Psoas muscle (tissue), 8 donors: ENCODE data around the gene MBD3. TPM values are rescaled to one million over a fixed set of nuclear protein-coding genes. Genes with fewer than 3 reads are reported as not detected.
A peak's percentile ranks its signal among the peaks of the same experiment; 100 is the strongest.

Experiments used
- ATAC-seq, 4 donors: fragments of 200-7000 bp; cut with Tn5 transposase; one replicate each; pipeline ENCODE4 v1.9.1; 2020; ENCODE audit warnings: moderate library complexity in 3 of 4, mild to moderate bottlenecking in 2 of 4
- DNase-seq, 2 donors: peaks; one replicate each; pipeline ENCODE4 v3.0.0-alpha.2; 2020
- H3K27ac ChIP-seq: fragments of 200-600 bp; one replicate; pipeline ENCODE4 v1.8.0; 2022
- H3K27me3 ChIP-seq, 3 donors: fragments of 200-600 bp in 1 of 3; one replicate each; pipeline versions ENCODE4 v1.6.1 to v1.8.0; 2013 to 2022; ENCODE audit warnings: low read length in 2 of 3, mild to moderate bottlenecking in 2 of 3, moderate library complexity in 1 of 3; ENCODE audit not compliant: insufficient read depth in 3 of 3
- H3K36me3 ChIP-seq, 2 donors: fragments of 200-600 bp in 1 of 2; one replicate each; pipeline versions ENCODE4 v1.6.1 to v1.8.0; 2013 to 2022; ENCODE audit warnings: low read depth in 1 of 2, mild to moderate bottlenecking in 1 of 2, moderate library complexity in 1 of 2; ENCODE audit not compliant: insufficient read depth in 1 of 2
- H3K4me1 ChIP-seq: fragments of 200-600 bp; one replicate; pipeline ENCODE4 v1.8.0; 2022
- H3K4me3 ChIP-seq: fragments of 200-600 bp; one replicate; pipeline ENCODE4 v1.8.0; 2022; ENCODE audit warnings: mild to moderate bottlenecking
- H3K9me3 ChIP-seq: fragments of 200-600 bp; one replicate; pipeline ENCODE4 v1.8.0; 2022
- CTCF ChIP-seq: fragments of 200-600 bp; IDR thresholded peaks from one replicate; pipeline ENCODE4 v1.8.0; 2022; ENCODE audit warnings: antibody characterized with exemption
- WGBS, 3 donors: extraction: QIAGEN DNeasy Blood & Tissue Kit; methylation state at CpG; one replicate each; pipeline versions ENCODE4 v1.1.6 to v1.1.7; 2013; 5-methylcytosine and 5-hydroxymethylcytosine counted together
- intact Hi-C, 2 donors: fragments of 100-400 bp; cut with DNase I; formaldehyde crosslinking; loops; one replicate each; pipeline versions ENCODE4 v1.11.0 to v1.14.2; 2022
- polyA plus RNA-seq, 3 donors: library from polyadenylated mRNA; stranded (reverse); fragments of 200-250 nt; gene quantifications; one replicate each; pipeline ENCODE4 v1.2.3, GENCODE V29; 2013
- total RNA-seq, 4 donors: library from RNA; stranded (reverse); fragmentation: NEBNext Ultra II Directional in 2 of 4; extraction: Animal tissue kit (Norgen Biotek cat#: 25700) in 2 of 4; gene quantifications; one replicate each; pipeline versions ENCODE4 v1.2.1 to v1.2.4, GENCODE V29; 2021 to 2023
- donor health status: healthy with polysubstance abuse.
- donor health status: DM: no; HTN: no; CAD: no; lungs with moderate emphysema.
- donor health status: Bipolar disorder and iron deficiency.
- donor health status: healthy.
- donor health status: DM: yes; HTN: yes; CAD: no.
- donor health status: DM: no; HTN: no; CAD: no.
- donor health status: DM: no; HTN: no; CAD: no.
- donor health status: DM: yes; HTN: yes; CAD: no.

MBD3 gene
- total and polyA plus RNA-seq, 7 donors, result 44.1 to 137 (median 83.6) TPM

DNA sequence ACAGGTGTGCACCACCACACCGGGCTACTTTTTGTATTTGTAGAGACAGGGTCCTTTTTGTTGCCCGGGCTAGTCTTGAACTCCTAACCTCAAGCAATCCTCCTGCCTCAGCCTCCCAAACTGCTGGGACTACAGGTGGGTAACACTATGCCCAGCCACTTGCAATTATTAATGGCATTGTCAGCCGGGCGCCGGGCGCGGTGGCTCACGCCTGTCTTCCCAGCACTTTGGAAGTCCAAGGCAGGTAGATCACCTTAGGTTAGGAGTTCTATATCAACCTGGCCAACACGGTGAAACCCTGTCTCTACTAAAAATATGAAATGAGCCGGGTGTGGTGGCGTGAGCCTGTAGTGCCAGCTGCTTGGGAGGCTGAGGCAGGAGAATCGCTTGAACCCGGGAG is 21.8 kb downstream of the MBD3 start:
- no peak overlapping the region for H3K4me3 ChIP-seq
- no peaks in the 10 kb centered on the region for H3K36me3 ChIP-seq
- no peak overlapping the region for H3K27ac ChIP-seq
- no peaks in the 10 kb centered on the region for H3K9me3 ChIP-seq
- no peak for ATAC-seq
- H3K4me1 ChIP-seq, result no peaks in the 10 kb centered on the region
- DNase-seq, result no peak
- 94 to 96% (median 96%) methylated on average over 13 of the region's 13 CpGs for WGBS, 3 donors
- intact Hi-C loops, result no loop called here
- no peak for TF ChIP-seq CTCF
- peaks cover 0 to 6% (median 5%) of the 10 kb centered on the region in 3 donors for H3K27me3 ChIP-seq

DNA sequence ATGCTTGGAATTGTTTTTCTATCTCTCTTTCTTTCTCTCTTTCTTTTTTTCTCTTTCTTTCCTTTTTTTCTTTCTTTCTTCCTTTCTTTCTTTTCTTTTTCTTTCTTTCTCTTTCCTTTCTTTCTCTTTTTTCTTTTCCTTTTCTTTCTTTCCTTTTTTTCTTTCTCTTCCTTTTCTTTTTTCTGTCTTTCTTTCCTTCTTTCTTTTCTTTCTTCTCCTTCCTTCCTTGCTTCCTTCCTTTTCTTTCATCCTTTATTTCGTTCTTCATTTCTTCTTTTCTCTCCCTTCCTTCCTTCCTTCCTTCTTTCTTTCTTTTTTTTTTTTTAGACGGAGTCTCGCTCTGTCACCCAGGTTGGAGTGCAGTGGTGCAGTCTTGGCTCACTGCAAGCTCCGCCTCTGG is 22.7 kb downstream of the MBD3 start:
- Histone ChIP-seq H3K9me3 (no peaks in the 10 kb centered on the region), H3K36me3 (no peaks in the 10 kb centered on the region), H3K27me3 (peaks cover 0 to 7% (median 5%) of the 10 kb centered on the region in 3 donors), H3K4me3 (no peak overlapping the region), H3K27ac (no peak overlapping the region), H3K4me1 (no peaks in the 10 kb centered on the region)
- no peak for TF ChIP-seq CTCF
- intact Hi-C loops, result no loop called here
- DNase-seq (no peak), ATAC-seq (no peak)
- WGBS, 3 donors, result 75 to 83% (median 80%) methylated on average over 4 of the region's 4 CpGs

- Histone ChIP-seq H3K27me3 (peaks cover 0 to 7% (median 5%) of the 10 kb centered on the region in 3 donors), H3K4me3 (peak within 1 kb of the TSS; percentile 67), H3K9me3 (no peaks in the 10 kb centered on the region), H3K27ac (peak within 1 kb of the TSS; percentile 46), H3K36me3 (no peaks in the 10 kb centered on the region), H3K4me1 (no peaks in the 10 kb centered on the region)
- intact Hi-C loops, result no loop called here
- DNase-seq (peak; percentile 85 to 88), ATAC-seq (peak; percentile 89 to 97 (median 94))
- WGBS, 3 donors, result 7 to 17% (median 13%) methylated on average over 18 to 60 of the region's 63 CpGs
- no peak for TF ChIP-seq CTCF
Observed at GRCh38 chr19:1568320-1569019, 24.2 kb downstream of the MBD3 start, which contains the start of gene MEX3D. MEX3D (minus strand) TSS chr19:1568325; CDS start chr19:1568058, 267 bp downstream.

- WGBS, 3 donors, result 0% methylated on average over 12 to 70 of the region's 73 CpGs; no CpG with 5 or more reads in 1 of the 3 donors
- no peak for TF ChIP-seq CTCF
- H3K27me3 ChIP-seq, result peaks cover 0 to 7% (median 5%) of the 10 kb centered on the region in 3 donors
- no peaks in the 10 kb centered on the region for H3K9me3 ChIP-seq
- H3K27ac ChIP-seq, result no peak overlapping the region
- intact Hi-C loops, result no loop called here
- ATAC-seq (no peak), DNase-seq (no peak)
- no peaks in the 10 kb centered on the region for H3K4me1 ChIP-seq
- H3K36me3 ChIP-seq, result no peaks in the 10 kb centered on the region
- no peak overlapping the region for H3K4me3 ChIP-seq
Observed at GRCh38 chr19:1567848-1568227, 24.8 kb downstream of the MBD3 start.
